Upper lobe of left lung (tissue), 6 donors: ENCODE data around the gene ISCU. TPM values are rescaled to one million over a fixed set of nuclear protein-coding genes. Genes with fewer than 3 reads are reported as not detected.

Source experiments
- ATAC-seq, 2 donors: fragments of 200-7000 bp; cut with Tn5 transposase; one replicate each; pipeline ENCODE4 v1.9.1; 2022; ENCODE audit warnings: mild to moderate bottlenecking in 2 of 2, moderate library complexity in 2 of 2; ENCODE audit not compliant: low FRiP score in 2 of 2
- DNase-seq, 2 donors: peaks; one replicate each; pipeline ENCODE4 v3.0.0-alpha.2; 2019 to 2020
- H3K27ac ChIP-seq, 4 donors: fragments of 200-600 bp; sonication (generic); one replicate each; pipeline ENCODE4 v1.5.1; 2016 to 2019
- H3K27me3 ChIP-seq, 4 donors: fragments of 200-600 bp; sonication (generic); one replicate each; pipeline ENCODE4 v1.5.1; 2017 to 2019
- H3K36me3 ChIP-seq, 4 donors: fragments of 200-600 bp; sonication (generic); one replicate each; pipeline ENCODE4 v1.5.1; 2016 to 2019
- H3K4me1 ChIP-seq, 4 donors: fragments of 200-600 bp; sonication (generic); one replicate each; pipeline ENCODE4 v1.5.1; 2018 to 2019
- H3K4me3 ChIP-seq, 4 donors: fragments of 200-600 bp; sonication (generic); one replicate each; pipeline ENCODE4 v1.5.1; 2017 to 2019; ENCODE audit warnings: mild to moderate bottlenecking in 2 of 4, moderate library complexity in 1 of 4
- H3K9me3 ChIP-seq, 4 donors: fragments of 200-600 bp; sonication (generic); one replicate each; pipeline ENCODE4 v1.5.1; 2018 to 2019
- CTCF ChIP-seq, 6 experiments: fragments of 450-650 bp in 4 of 6; fragments of 200-600 bp in 2 of 6; sonication (generic) in 2 of 6; IDR thresholded peaks; one replicate each; pipeline ENCODE4 v1.5.1; 2016 to 2019; ENCODE audit warnings: antibody characterized with exemption in 6 of 6
- EP300 ChIP-seq, 4 donors: sonication (generic); formaldehyde crosslinking; IDR thresholded peaks; one replicate each; pipeline ENCODE4 v1.5.1; 2017; ENCODE audit warnings: antibody characterized with exemption in 4 of 4, control low read depth in 2 of 4
- POLR2A ChIP-seq, 4 donors: fragments of 450-650 bp; IDR thresholded peaks; one replicate each; pipeline ENCODE4 v1.5.1; 2016 to 2017; ENCODE audit warnings: antibody characterized with exemption in 4 of 4, mild to moderate bottlenecking in 2 of 4
- POLR2AphosphoS5 ChIP-seq, 2 donors: sonication (generic); formaldehyde crosslinking; IDR thresholded peaks; one replicate each; pipeline ENCODE4 v1.5.1; 2017; ENCODE audit warnings: antibody characterized with exemption in 2 of 2
- WGBS, 2 donors: methylation state at CpG; one replicate each; pipeline ENCODE4 v1.1.5; 2017 to 2018; 5-methylcytosine and 5-hydroxymethylcytosine counted together
- total RNA-seq, 6 donors: library from RNA; depleted of rRNA in 4 of 6; stranded (reverse); fragments of >200 nt in 4 of 6; gene quantifications; one replicate each; pipeline versions ENCODE4 v1.1.0 to v1.2.1, GENCODE V29; 2016 to 2021
- donor health status: DM: no; HTN: no; CAD: no; lungs with moderate emphysema.
- donor health status: DM: no; HTN: yes; CAD: no; lungs with severe emphysema.

Gene ISCU
- total RNA-seq, 6 donors from 2014 or later: 130 to 192 (median 152) TPM

DNA sequence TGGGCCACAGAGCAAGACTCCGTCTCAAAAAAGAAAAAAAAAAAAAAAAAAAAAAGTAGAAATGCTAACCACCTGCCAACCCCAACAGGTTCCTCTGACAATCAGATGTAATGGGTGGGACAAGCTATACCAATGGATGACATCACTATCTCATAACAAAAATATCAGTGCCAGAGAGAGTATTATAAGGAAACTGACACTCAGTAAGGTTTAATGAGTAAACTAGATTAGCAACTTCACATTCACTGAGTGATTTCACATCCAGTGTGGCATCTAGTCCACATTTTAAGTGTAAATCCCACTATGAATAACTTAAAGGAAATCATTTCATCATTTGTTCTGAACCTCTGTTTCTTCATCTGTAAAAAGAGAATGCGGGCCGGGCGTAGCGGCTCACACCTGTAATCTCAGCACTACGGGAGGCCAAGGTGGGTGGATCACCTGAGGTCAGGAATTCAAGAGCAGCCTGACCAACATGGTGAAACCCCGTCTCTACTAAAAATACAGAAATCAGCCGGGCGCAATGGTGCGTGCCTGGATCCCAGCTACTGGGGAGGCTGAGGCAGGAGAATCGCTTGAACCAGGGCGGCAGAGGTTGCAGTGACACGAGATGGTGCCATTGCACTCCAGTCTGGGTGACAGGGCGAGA, 3.3 kb upstream of the ISCU start:
- no peak for ATAC-seq
- Histone ChIP-seq H3K9me3 (no peaks in the 10 kb centered on the region), H3K27ac (no peak overlapping the region), H3K4me1 (peaks cover 44 to 64% (median 51%) of the 10 kb centered on the region in 4 donors), H3K4me3 (peak overlapping the region in 1 of 4 donors; percentile 95), H3K36me3 (peaks cover 0 to 14% (median 3%) of the 10 kb centered on the region in 4 donors), H3K27me3 (no peaks in the 10 kb centered on the region)
- WGBS, 2 donors: 78 to 82% methylated on average over 14 of the region's 14 CpGs
- DNase-seq: no peak
- TF ChIP-seq POLR2A (IDR thresholded peaks at IDR 0.05) (no peak), CTCF (IDR thresholded peaks at IDR 0.05) (no peak), POLR2AphosphoS5 (IDR thresholded peaks at IDR 0.05) (no peak), EP300 (IDR thresholded peaks at IDR 0.05) (no peak)

DNA sequence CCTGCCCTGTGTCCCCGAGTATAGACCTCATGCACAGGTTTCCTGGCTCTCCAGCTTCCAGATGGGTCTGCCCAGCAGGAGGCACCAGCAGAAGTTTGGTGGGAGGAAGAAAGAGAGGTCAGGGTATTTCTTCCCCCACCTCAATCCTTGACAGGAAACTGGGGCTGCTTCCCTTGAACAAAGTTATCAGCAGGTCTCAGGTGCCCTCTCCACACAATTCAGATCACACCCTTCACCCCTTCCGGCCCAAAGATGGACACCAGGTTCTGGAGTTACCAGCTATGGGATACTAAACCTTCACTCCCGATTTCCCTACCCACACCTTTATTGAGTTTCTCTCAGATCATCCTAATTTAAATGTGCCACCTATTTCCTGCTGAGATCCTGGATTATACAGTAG, 2.6 kb upstream of the ISCU start:
- H3K4me3 ChIP-seq: peak overlapping the region in 3 of 4 donors; percentile 79 to 95 (median 85)
- TF ChIP-seq POLR2A (IDR thresholded peaks at IDR 0.05): no peak
- TF ChIP-seq POLR2AphosphoS5 (IDR thresholded peaks at IDR 0.05): no peak
- TF ChIP-seq EP300 (IDR thresholded peaks at IDR 0.05): no peak
- TF ChIP-seq CTCF (IDR thresholded peaks at IDR 0.05): no peak
- no peak overlapping the region for H3K27ac ChIP-seq
- no peak for ATAC-seq
- DNase-seq: no peak
- H3K36me3 ChIP-seq: peaks cover 3 to 20% (median 8%) of the 10 kb centered on the region in 4 donors
- 36 to 57% methylated on average over 3 of the region's 3 CpGs for WGBS, 2 donors
- no peaks in the 10 kb centered on the region for H3K9me3 ChIP-seq
- no peaks in the 10 kb centered on the region for H3K27me3 ChIP-seq
- H3K4me1 ChIP-seq: peaks cover 43 to 65% (median 50%) of the 10 kb centered on the region in 4 donors

DNA sequence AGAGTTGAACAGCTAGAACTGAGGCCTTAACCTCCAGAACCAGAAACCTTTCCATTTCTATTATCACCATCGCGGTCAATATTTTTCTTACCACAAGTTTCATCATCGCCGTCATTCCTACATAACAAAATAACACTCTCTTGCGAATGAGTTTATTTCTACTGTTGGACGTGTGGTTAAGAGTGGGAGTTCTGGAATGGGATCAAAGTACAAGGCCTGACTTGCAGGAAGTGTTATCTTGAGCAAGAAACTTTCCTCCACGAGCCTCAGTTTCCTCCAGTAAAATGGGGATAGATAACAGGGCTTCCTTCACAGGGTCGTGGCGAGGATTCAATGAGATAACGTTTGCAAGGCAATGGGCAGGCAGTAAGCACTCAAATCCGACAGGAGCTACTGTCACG, 2.1 kb upstream of the ISCU start:
- peaks cover 43 to 65% (median 46%) of the 10 kb centered on the region in 4 donors for H3K4me1 ChIP-seq
- no peaks in the 10 kb centered on the region for H3K27me3 ChIP-seq
- ATAC-seq (no peak), DNase-seq (no peak)
- peak overlapping the region; percentile 79 to 95 (median 84) for H3K4me3 ChIP-seq
- no peak for TF ChIP-seq POLR2AphosphoS5 (IDR thresholded peaks at IDR 0.05)
- TF ChIP-seq CTCF (IDR thresholded peaks at IDR 0.05): no peak
- no peak for TF ChIP-seq EP300 (IDR thresholded peaks at IDR 0.05)
- TF ChIP-seq POLR2A (IDR thresholded peaks at IDR 0.05): no peak
- 0% methylated on average over 12 of the region's 12 CpGs for WGBS, 2 donors
- H3K27ac ChIP-seq: peak overlapping the region; percentile 87 to 95 (median 94)
- H3K9me3 ChIP-seq: no peaks in the 10 kb centered on the region
- peaks cover 7 to 26% (median 13%) of the 10 kb centered on the region in 4 donors for H3K36me3 ChIP-seq

- peak within 1 kb of the TSS; percentile 87 to 95 (median 94) for H3K27ac ChIP-seq
- H3K4me3 ChIP-seq: peak within 1 kb of the TSS; percentile 79 to 95 (median 84)
- H3K9me3 ChIP-seq: no peaks in the 10 kb centered on the region
- no peaks in the 10 kb centered on the region for H3K27me3 ChIP-seq
- H3K4me1 ChIP-seq: peaks cover 45 to 70% (median 49%) of the 10 kb centered on the region in 4 donors
- ATAC-seq (peak; percentile 86 to 89), DNase-seq (peak; percentile 76 to 92)
- 0% methylated on average over 42 to 56 of the region's 57 CpGs for WGBS, 2 donors
- peaks cover 7 to 33% (median 17%) of the 10 kb centered on the region in 4 donors for H3K36me3 ChIP-seq
- peak; percentile 77 to 86 for TF ChIP-seq POLR2AphosphoS5 (IDR thresholded peaks at IDR 0.05)
- no peak for TF ChIP-seq CTCF (IDR thresholded peaks at IDR 0.05)
- peak in 1 of 4 donors; percentile 22 for TF ChIP-seq EP300 (IDR thresholded peaks at IDR 0.05)
- peak in 3 of 4 donors; percentile 24 to 64 (median 42) for TF ChIP-seq POLR2A (IDR thresholded peaks at IDR 0.05)
Measured at GRCh38 chr12:108560752-108561719, 1.4 kb upstream of the ISCU start, which contains the start of gene SART3. Gene SART3, minus strand, starts transcription at chr12:108561173. Its CDS starts 19 bp downstream, at chr12:108561154.
